GM12872 (cell line): ENCODE results near the gene LYSET.

ENCODE experiments used
- CTCF ChIP-seq: IDR thresholded peaks from 3 replicates; pipeline ENCODE4 v1.5.1; 2011; ENCODE audit warnings: low read depth, mild to moderate bottlenecking, low read length, moderate library complexity; ENCODE audit not compliant: insufficient read depth

The LYSET gene

GRCh38 chr14:93214598-93214997, 29.5 kb downstream of the LYSET start:
- TF ChIP-seq CTCF = no peak

- peak; percentile 78 for TF ChIP-seq CTCF
Observed at GRCh38 chr14:93219103-93219726, 34.1 kb downstream of the LYSET start.

- TF ChIP-seq CTCF = no peak
Observed at GRCh38 chr14:93220509-93220908, 35.4 kb downstream of the LYSET start.

GRCh38 chr14:93223565-93223964, 38.4 kb downstream of the LYSET start:
- TF ChIP-seq CTCF = no peak

- TF ChIP-seq CTCF = no peak
Observed at GRCh38 chr14:93228550-93228949, 43.4 kb downstream of the LYSET start.

GRCh38 chr14:93230539-93230938, 45.4 kb downstream of the LYSET start:
- no peak for TF ChIP-seq CTCF

- TF ChIP-seq CTCF = no peak
Observed at GRCh38 chr14:93231129-93231979, 46.2 kb downstream of the LYSET start.
